Sciatic nerve (tissue), 1 donor: ENCODE results near the gene SLC5A1. TPM values are rescaled to one million over a fixed set of nuclear protein-coding genes. Genes with fewer than 3 reads are reported as not detected.

Source experiments
- total RNA-seq: library from RNA; stranded (reverse); fragmentation: NEBNext Ultra II Directional; extraction: Animal tissue kit (Norgen Biotek cat#: 25700); gene quantifications from one replicate; pipeline ENCODE4 v1.2.1, GENCODE V29; 2021
- donor health status: DM: no; HTN: no; CAD: no.

Gene SLC5A1
- total RNA-seq, 1 donor from 2014 or later = not detected

Other genes starting within 250 kb of the SLC5A1 start
- 150 TPM for gene YWHAH, start 98.7 kb upstream of the SLC5A1 start, total RNA-seq
- not detected for gene C22orf42, start 116.0 kb downstream of the SLC5A1 start, total RNA-seq
- not detected for gene RFPL2, start 161.8 kb downstream of the SLC5A1 start, total RNA-seq
- gene SLC5A4, start 212.1 kb downstream of the SLC5A1 start, total RNA-seq = 1.1 TPM